ENCODE data around the gene PHTF2. TPM values are rescaled to one million over a fixed set of nuclear protein-coding genes. Genes with fewer than 3 reads are reported as not detected.

PHTF2 gene
- total and polyA plus RNA-seq, 10 of the 15 experiments (the other 5 are each of a cell fraction or from before 2014, with no cell fraction given), result 12.9 to 41.8 (median 27.0) TPM

DNA sequence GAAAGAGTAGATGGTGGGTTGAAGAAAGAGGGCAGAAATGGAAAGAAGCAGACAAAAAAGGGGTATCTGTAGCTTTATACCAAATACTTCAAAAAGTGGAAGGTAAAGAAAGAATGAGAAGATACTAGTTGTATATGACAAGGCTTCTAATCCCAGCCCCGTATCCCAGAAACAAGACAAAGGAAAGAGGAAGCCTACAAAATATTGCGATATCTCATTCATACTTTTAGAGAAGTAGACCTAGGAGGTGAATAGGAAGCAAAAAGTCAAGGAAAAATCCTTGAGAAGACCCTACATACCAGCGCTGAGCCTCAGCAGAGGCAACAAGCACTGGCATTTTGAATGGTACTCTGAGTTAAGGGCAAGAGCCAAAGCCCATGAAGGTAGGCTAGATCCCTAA, 26.6 kb downstream of the PHTF2 start:
- no peak overlapping the region for H3K4me2 ChIP-seq (ENCODE audit: control insufficient read depth, insufficient read depth)
- H3K36me3 ChIP-seq (ENCODE audit: control insufficient read depth in 2 of 2, insufficient read depth in 2 of 2, low read length in 1 of 2), result peaks cover under 1 to 6% of the 10 kb centered on the region in 2 experiments; a peak in 3 of 4 replicates
- H3K9me3 ChIP-seq (replicated peaks; ENCODE audit: control insufficient read depth, insufficient read depth, low read length), result peaks cover 43% of the 10 kb centered on the region
- ChIA-PET POLR2A (interaction anchor here (1.0 kb wide), 1 partner anchor 12 kb away, joined by 4 read pairs; no protein-coding TSS in a partner anchor), RAD21 (ENCODE audit: unreplicated experiment) (interaction anchor here (0.7 kb wide), 1 partner anchor 43 kb away, joined by 3 read pairs; no protein-coding TSS in a partner anchor), SMC1A (ENCODE audit: uncharacterized antibody, unreplicated experiment) (interaction anchor here (0.6 kb wide), 1 partner anchor 151 kb away, joined by 3 read pairs; no protein-coding TSS in a partner anchor), CTCF (no interaction called here)
- no peak for ATAC-seq
- no peak overlapping the region for H3K4me3 ChIP-seq
- TF ChIP-seq ZBTB11 (CRISPR knock-in tag; IDR thresholded peaks at IDR 0.05) (no peak), JUND (IDR thresholded peaks at IDR 0.05; ENCODE audit: low read depth, low read length) (no peak), HSF1 (IDR thresholded peaks at IDR 0.05; ENCODE audit: low read depth, low read length) (no peak), HCFC1 (IDR thresholded peaks at IDR 0.05; ENCODE audit: low read length) (no peak)
- TF ChIP-seq, protein P1, sequence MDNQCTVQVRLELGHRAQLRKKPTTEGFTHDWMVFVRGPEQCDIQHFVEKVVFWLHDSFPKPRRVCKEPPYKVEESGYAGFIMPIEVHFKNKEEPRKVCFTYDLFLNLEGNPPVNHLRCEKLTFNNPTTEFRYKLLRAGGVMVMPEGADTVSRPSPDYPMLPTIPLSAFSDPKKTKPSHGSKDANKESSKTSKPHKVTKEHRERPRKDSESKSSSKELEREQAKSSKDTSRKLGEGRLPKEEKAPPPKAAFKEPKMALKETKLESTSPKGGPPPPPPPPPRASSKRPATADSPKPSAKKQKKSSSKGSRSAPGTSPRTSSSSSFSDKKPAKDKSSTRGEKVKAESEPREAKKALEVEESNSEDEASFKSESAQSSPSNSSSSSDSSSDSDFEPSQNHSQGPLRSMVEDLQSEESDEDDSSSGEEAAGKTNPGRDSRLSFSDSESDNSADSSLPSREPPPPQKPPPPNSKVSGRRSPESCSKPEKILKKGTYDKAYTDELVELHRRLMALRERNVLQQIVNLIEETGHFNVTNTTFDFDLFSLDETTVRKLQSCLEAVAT (IDR thresholded peaks at IDR 0.05), result no peak
- H3K4me1 ChIP-seq (ENCODE audit: control insufficient read depth, insufficient read depth, low read length), result peaks cover 18% of the 10 kb centered on the region
- peaks cover 62% of the 10 kb centered on the region for H3K79me2 ChIP-seq (ENCODE audit: control insufficient read depth, insufficient read depth, low read length)
- intact Hi-C loops (cut with micrococcal nuclease; ENCODE audit: unreplicated experiment), result no loop called here
- no peak overlapping the region for H3K9ac ChIP-seq (ENCODE audit: control insufficient read depth, insufficient read depth, low read length)
- no peak for FAIRE-seq
- BruUV-seq (replicated peaks), result no TSS peak
- WGBS (ENCODE audit: insufficient coverage, insufficient replicate concordance, low lambda C conversion rate, missing lambda C conversion rate), result 98% methylated on average over 3 of the region's 3 CpGs
- DNase-seq (ENCODE audit: low read depth, low spot score), result no peak
- H4K20me1 ChIP-seq (ENCODE audit: control insufficient read depth, insufficient read depth), result no peaks in the 10 kb centered on the region
- H3K27ac ChIP-seq (ENCODE audit: control insufficient read depth, insufficient read depth), result peak overlapping the region; percentile 6; the same call in 1 of the 2 replicates
- no peak overlapping the region for H2AFZ ChIP-seq (ENCODE audit: control insufficient read depth, low read depth, low read length)
- in situ Hi-C loops (cut with MboI), result no loop called here
- H3K27me3 ChIP-seq (replicated peaks in 1 of 2; ENCODE audit: control insufficient read depth in 2 of 2, insufficient read depth in 2 of 2, low read length in 1 of 2), result no peaks in the 10 kb centered on the region
